Measurements from ENCODE around the gene CD44.

DNA sequence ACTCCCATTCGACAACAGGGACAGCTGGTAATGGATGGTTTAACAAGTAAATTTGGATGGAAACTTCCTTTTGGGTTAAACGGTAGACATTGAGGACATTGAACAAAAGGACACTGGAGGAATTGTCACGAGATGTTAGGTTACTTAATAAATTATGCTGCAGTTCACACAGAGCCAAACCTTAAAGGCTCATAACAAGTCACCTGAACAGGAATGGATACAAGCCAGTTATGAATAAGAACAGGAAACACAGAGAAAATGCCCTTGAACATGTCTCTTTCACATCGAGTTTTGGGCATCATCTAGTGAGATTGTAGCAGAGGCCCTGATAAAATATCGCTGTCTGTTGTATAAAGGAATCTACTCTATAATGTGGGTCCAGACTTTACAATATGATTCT is 65.6 kb downstream of the CD44 start:
- no peak for TF ChIP-seq POLR2A (IDR thresholded peaks at IDR 0.05)
- TF ChIP-seq, protein P1, sequence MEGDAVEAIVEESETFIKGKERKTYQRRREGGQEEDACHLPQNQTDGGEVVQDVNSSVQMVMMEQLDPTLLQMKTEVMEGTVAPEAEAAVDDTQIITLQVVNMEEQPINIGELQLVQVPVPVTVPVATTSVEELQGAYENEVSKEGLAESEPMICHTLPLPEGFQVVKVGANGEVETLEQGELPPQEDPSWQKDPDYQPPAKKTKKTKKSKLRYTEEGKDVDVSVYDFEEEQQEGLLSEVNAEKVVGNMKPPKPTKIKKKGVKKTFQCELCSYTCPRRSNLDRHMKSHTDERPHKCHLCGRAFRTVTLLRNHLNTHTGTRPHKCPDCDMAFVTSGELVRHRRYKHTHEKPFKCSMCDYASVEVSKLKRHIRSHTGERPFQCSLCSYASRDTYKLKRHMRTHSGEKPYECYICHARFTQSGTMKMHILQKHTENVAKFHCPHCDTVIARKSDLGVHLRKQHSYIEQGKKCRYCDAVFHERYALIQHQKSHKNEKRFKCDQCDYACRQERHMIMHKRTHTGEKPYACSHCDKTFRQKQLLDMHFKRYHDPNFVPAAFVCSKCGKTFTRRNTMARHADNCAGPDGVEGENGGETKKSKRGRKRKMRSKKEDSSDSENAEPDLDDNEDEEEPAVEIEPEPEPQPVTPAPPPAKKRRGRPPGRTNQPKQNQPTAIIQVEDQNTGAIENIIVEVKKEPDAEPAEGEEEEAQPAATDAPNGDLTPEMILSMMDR (IDR thresholded peaks at IDR 0.05) = no peak

All from uterus (tissue), 2 donors.